Ovary (tissue), 9 donors: Measurements from ENCODE around the gene MGAT5. TPM values are rescaled to one million over a fixed set of nuclear protein-coding genes. Genes with fewer than 3 reads are reported as not detected.

Source experiments
- DNase-seq, 5 donors: peaks; one replicate each; pipeline ENCODE4 v3.0.0-alpha.2; 2019 to 2020
- H3K27ac ChIP-seq, 2 donors: fragments of 200-600 bp; one replicate each; pipeline versions ENCODE4 v1.5.1 to v1.8.0; 2019 to 2022
- H3K27me3 ChIP-seq: fragments of 200-600 bp; one replicate; pipeline ENCODE4 v1.8.0; 2022
- H3K36me3 ChIP-seq: fragments of 200-600 bp; sonication (generic); one replicate; pipeline ENCODE4 v1.5.1; 2019
- H3K4me1 ChIP-seq: one replicate; pipeline ENCODE4 v1.8.1; 2013; ENCODE audit warnings: mild to moderate bottlenecking, moderate library complexity; ENCODE audit not compliant: insufficient read depth
- H3K4me3 ChIP-seq: fragments of 200-600 bp; sonication (generic); one replicate; pipeline ENCODE4 v1.5.1; 2017
- H3K9me3 ChIP-seq, 2 donors: fragments of 200-600 bp in 1 of 2; sonication (generic) in 1 of 2; one replicate each; pipeline versions ENCODE4 v1.5.1 to v1.8.1; 2013 to 2019; ENCODE audit warnings: mild to moderate bottlenecking in 1 of 2, moderate library complexity in 1 of 2
- CTCF ChIP-seq, 3 donors: fragments of 450-650 bp in 2 of 3; fragments of 200-600 bp in 1 of 3; IDR thresholded peaks; one replicate each; pipeline versions ENCODE4 v1.5.1 to v1.8.0; 2016 to 2022; ENCODE audit warnings: antibody characterized with exemption in 3 of 3, mild to moderate bottlenecking in 1 of 3
- EP300 ChIP-seq: sonication (generic); formaldehyde crosslinking; IDR thresholded peaks from one replicate; pipeline ENCODE4 v1.6.1; 2017; ENCODE audit warnings: antibody characterized with exemption
- POLR2A ChIP-seq: fragments of 450-650 bp; IDR thresholded peaks from one replicate; pipeline ENCODE4 v1.6.1; 2017; ENCODE audit warnings: antibody characterized with exemption, mild to moderate bottlenecking, moderate library complexity
- WGBS, 3 donors: extraction: QIAGEN DNeasy Blood & Tissue Kit in 1 of 3; methylation state at CpG; one replicate each; pipeline versions ENCODE4 v1.1.5 to v1.1.7; 2013 to 2017; 5-methylcytosine and 5-hydroxymethylcytosine counted together
- intact Hi-C, 4 donors: fragments of 100-400 bp; cut with DNase I; formaldehyde crosslinking; loops; one replicate each; pipeline versions ENCODE4 v1.11.0 to v1.15.1; 2022 to 2023
- polyA plus RNA-seq, 2 donors: library from polyadenylated mRNA; stranded (reverse); fragments of 200-250 nt in 1 of 2; fragments of 350-450 nt in 1 of 2; fragmentation: Illumina TruSeq in 1 of 2; extraction: RNeasy Lipid Tissue Mini Kit (QIAGEN cat#74804) in 1 of 2; gene quantifications; one replicate each; pipeline ENCODE4 v1.2.3, GENCODE V29; 2013 to 2014
- total RNA-seq, 7 donors: library from RNA; depleted of rRNA in 2 of 7; stranded (reverse); fragments of >200 nt in 2 of 7; fragmentation: NEBNext Ultra II Directional in 3 of 7; extraction: Animal tissue kit (Norgen Biotek cat#: 25700) in 3 of 7; gene quantifications; one replicate each; pipeline versions ENCODE4 v1.1.0 to v1.2.4, GENCODE V29; 2016 to 2023
- donor health status: DM: no; HTN: no; CAD: no; lungs with moderate emphysema.
- donor health status: DM: no; HTN: no; CAD: no.
- donor health status: Bipolar disorder and iron deficiency.
- donor health status: DM: yes; HTN: yes; CAD: no.
- donor health status: DM: no; HTN: no; CAD: no.
- donor health status: DM: yes; HTN: yes; CAD: no.

The MGAT5 gene
- total and polyA plus RNA-seq, 9 donors = 11.3 to 61.2 (median 32.4) TPM

- 39 to 50% (median 42%) methylated on average over 4 of the region's 4 CpGs for WGBS, 3 donors
- Histone ChIP-seq H3K4me3 (no peak overlapping the region), H3K36me3 (no peaks in the 10 kb centered on the region), H3K27ac (no peak overlapping the region), H3K4me1 (peaks cover 3% of the 10 kb centered on the region), H3K27me3 (no peaks in the 10 kb centered on the region), H3K9me3 (no peaks in the 10 kb centered on the region)
- no peak for DNase-seq
- intact Hi-C loops = no loop called here
- TF ChIP-seq POLR2A (no peak), EP300 (no peak), CTCF (IDR thresholded peaks at IDR 0.05) (no peak)
These were observed 70.6 kb downstream of the MGAT5 start for GRCh38 chr2:134324430-134324829.

GRCh38 chr2:134324947-134325346 lies 71.1 kb downstream of the MGAT5 start:
- no peaks in the 10 kb centered on the region for H3K9me3 ChIP-seq
- H3K27ac ChIP-seq = no peak overlapping the region
- no peaks in the 10 kb centered on the region for H3K36me3 ChIP-seq
- intact Hi-C loops = no loop called here
- no peaks in the 10 kb centered on the region for H3K27me3 ChIP-seq
- DNase-seq = no peak
- WGBS, 3 donors = 62 to 82% (median 70%) methylated on average over 1 of the region's 1 CpG
- H3K4me1 ChIP-seq = peaks cover 3% of the 10 kb centered on the region
- TF ChIP-seq EP300 (no peak), POLR2A (no peak), CTCF (IDR thresholded peaks at IDR 0.05) (no peak)
- H3K4me3 ChIP-seq = no peak overlapping the region

- Histone ChIP-seq H3K27me3 (no peaks in the 10 kb centered on the region), H3K9me3 (no peaks in the 10 kb centered on the region), H3K4me1 (peaks cover 3% of the 10 kb centered on the region), H3K36me3 (no peaks in the 10 kb centered on the region), H3K27ac (no peak overlapping the region), H3K4me3 (no peak overlapping the region)
- WGBS, 3 donors = 73 to 85% (median 73%) methylated on average over 1 of the region's 1 CpG
- peak in 1 of 5 donors; percentile 59 for DNase-seq
- TF ChIP-seq CTCF (IDR thresholded peaks at IDR 0.05) (no peak), EP300 (no peak), POLR2A (no peak)
- intact Hi-C loops = no loop called here
These were observed 71.8 kb downstream of the MGAT5 start for GRCh38 chr2:134325696-134326095.

- H3K4me3 ChIP-seq = no peak overlapping the region
- WGBS, 3 donors = 88 to 99% (median 90%) methylated on average over 2 of the region's 2 CpGs
- TF ChIP-seq EP300 = no peak
- no peak for TF ChIP-seq CTCF (IDR thresholded peaks at IDR 0.05)
- no peak for TF ChIP-seq POLR2A
- H3K36me3 ChIP-seq = no peaks in the 10 kb centered on the region
- no peaks in the 10 kb centered on the region for H3K27me3 ChIP-seq
- DNase-seq = no peak
- no peaks in the 10 kb centered on the region for H3K9me3 ChIP-seq
- no peak overlapping the region for H3K27ac ChIP-seq
- intact Hi-C loops = no loop called here
- peaks cover 3% of the 10 kb centered on the region for H3K4me1 ChIP-seq
These were observed 73.5 kb downstream of the MGAT5 start for GRCh38 chr2:134327367-134327766.

GRCh38 chr2:134331081-134331480 lies 77.2 kb downstream of the MGAT5 start:
- H3K4me3 ChIP-seq = no peak overlapping the region
- TF ChIP-seq POLR2A (no peak), CTCF (IDR thresholded peaks at IDR 0.05) (no peak), EP300 (no peak)
- intact Hi-C loops = no loop called here
- 67 to 91% (median 87%) methylated on average over 3 of the region's 3 CpGs for WGBS, 3 donors
- H3K9me3 ChIP-seq = no peaks in the 10 kb centered on the region
- no peaks in the 10 kb centered on the region for H3K36me3 ChIP-seq
- no peak for DNase-seq
- no peaks in the 10 kb centered on the region for H3K4me1 ChIP-seq
- no peaks in the 10 kb centered on the region for H3K27me3 ChIP-seq
- H3K27ac ChIP-seq = no peak overlapping the region
